ENCODE data around the gene PDE1C.
"Not testable (repeated sequence)": the region's sequence is repeated elsewhere in the genome, so short reads cannot be mapped to it uniquely, and the experiment has no call there.

Gene PDE1C

DNA sequence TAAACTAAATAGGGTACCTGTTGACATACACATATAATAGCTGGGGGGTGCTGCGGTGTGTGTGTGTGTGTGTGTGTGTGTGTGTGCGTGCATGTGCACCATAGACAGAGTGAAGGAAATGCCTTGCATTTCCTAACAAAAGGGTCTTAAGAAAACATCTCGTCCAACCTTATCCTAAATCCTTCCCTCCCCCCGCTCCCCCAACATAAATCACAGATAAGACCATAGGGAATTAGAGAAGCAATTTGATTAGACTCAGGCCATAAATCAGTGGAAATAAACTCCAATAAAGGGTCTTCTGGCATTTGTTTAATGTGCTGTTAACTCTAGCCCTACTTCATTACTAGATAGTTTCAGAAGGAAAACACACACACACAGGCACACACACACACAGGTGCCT lies 234.7 kb downstream of the PDE1C start:
- TF ChIP-seq ZNF384 (IDR thresholded peaks at IDR 0.05) (no peak), ELF4 (IDR thresholded peaks at IDR 0.05) (no peak)
- CTCF ChIA-PET: no interaction called here
- POLR2A ChIA-PET: no interaction called here

DNA sequence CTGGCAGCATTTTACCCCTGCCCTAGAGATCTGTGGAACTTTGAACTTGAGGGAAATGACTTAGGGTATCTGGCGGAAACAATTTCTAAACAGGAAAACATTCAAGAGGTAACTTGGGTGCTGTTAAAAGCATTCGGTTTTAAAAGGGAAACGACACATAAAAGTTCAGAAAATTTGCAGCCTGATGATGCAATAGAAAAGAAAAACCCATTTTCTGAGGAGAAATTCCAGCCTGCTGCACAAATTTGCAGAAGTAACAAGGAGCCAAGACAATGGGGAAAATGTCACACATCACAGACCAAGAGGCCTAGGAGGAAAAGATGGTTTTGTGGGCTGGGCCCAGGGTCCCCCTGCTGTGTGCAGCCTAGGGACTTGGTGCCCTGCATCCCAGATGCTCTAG lies 236.6 kb downstream of the PDE1C start:
- POLR2A ChIA-PET: not testable (repeated sequence)

More for the DNA sequence above, 234.7 kb downstream of the PDE1C start:
- no peak for DNase-seq (ENCODE audit: extremely low spot score)

DNA sequence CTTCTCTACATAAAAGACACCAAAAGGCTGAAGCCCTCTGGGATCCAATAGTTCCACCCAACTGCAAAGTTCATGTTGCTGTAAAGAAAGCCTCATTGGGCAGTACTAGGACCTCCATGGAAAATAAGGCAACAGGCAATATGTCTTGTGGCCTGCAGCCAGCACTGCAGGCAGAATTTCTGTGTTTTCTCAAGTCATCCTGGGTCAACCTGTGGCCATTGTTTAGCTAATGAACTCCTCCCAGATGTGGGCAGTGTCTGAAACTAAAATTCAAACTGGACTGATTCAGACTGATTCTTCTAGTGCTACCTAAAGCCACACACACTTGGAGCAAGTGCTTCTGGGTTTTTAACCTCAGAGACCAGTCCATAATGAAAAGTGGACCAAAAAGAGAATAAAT lies 241.7 kb downstream of the PDE1C start:
- no peak for TF ChIP-seq L3MBTL2 (conservative IDR thresholded peaks at IDR 0.05)
- TF ChIP-seq LEF1 (IDR thresholded peaks at IDR 0.05; ENCODE audit: borderline replicate concordance): no peak
- TF ChIP-seq ELF4 (IDR thresholded peaks at IDR 0.05): no peak
- TF ChIP-seq ZNF384 (IDR thresholded peaks at IDR 0.05): no peak
- no peak for TF ChIP-seq HDGF (IDR thresholded peaks at IDR 0.05; ENCODE audit: borderline replicate concordance)
- no peak for TF ChIP-seq ARNT (IDR thresholded peaks at IDR 0.05)
- no peak for TF ChIP-seq CTBP1 (IDR thresholded peaks at IDR 0.05; ENCODE audit: borderline replicate concordance)
- TF ChIP-seq BHLHE40 (IDR thresholded peaks at IDR 0.05; ENCODE audit: borderline replicate concordance): no peak
- TF ChIP-seq NFRKB (IDR thresholded peaks at IDR 0.05): no peak
- no peak for TF ChIP-seq FOXK2 (IDR thresholded peaks at IDR 0.05)
- no peak for DNase-seq (ENCODE audit: extremely low spot score)
- ChIA-PET POLR2A (no interaction called here), CTCF (no interaction called here)

More for the DNA sequence above, 236.6 kb downstream of the PDE1C start:
- DNase-seq (ENCODE audit: extremely low spot score); CTCF ChIA-PET: not testable (repeated sequence)

DNA sequence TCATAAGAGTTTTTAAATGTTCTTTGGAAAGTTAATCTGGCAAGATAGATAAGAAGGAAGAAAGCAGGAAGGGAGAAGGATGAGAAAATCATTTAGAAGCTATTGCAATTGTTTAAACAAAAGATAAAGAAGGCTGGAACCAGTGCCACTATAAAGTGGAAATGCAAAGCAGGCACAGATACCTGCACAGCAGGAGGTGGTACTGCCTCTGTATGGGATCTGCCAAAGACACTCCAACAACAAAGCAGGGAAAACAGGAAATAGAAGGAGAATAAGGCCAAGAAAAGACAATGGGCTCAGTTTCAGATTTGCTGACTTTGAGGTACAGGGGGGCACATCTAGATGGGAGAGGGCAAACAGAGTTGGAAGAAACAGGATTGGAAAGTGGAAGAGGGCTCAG lies 244.6 kb downstream of the PDE1C start:
- CTCF ChIA-PET: no interaction called here
- POLR2A ChIA-PET: no interaction called here
- no peak for DNase-seq (ENCODE audit: extremely low spot score)
- TF ChIP-seq BHLHE40 (IDR thresholded peaks at IDR 0.05; ENCODE audit: borderline replicate concordance) (no peak), ELF4 (IDR thresholded peaks at IDR 0.05) (no peak), NFRKB (IDR thresholded peaks at IDR 0.05) (no peak), SUZ12 (IDR thresholded peaks at IDR 0.05) (no peak), LEF1 (IDR thresholded peaks at IDR 0.05; ENCODE audit: borderline replicate concordance) (no peak), ARNT (IDR thresholded peaks at IDR 0.05) (no peak), SP1 (IDR thresholded peaks at IDR 0.05) (no peak), HDGF (IDR thresholded peaks at IDR 0.05; ENCODE audit: borderline replicate concordance) (no peak), FOXM1 (IDR thresholded peaks at IDR 0.05; ENCODE audit: borderline replicate concordance) (no peak), FOXA1 (IDR thresholded peaks at IDR 0.05) (no peak), ZNF384 (IDR thresholded peaks at IDR 0.05) (no peak)
- TF ChIP-seq, protein P1, sequence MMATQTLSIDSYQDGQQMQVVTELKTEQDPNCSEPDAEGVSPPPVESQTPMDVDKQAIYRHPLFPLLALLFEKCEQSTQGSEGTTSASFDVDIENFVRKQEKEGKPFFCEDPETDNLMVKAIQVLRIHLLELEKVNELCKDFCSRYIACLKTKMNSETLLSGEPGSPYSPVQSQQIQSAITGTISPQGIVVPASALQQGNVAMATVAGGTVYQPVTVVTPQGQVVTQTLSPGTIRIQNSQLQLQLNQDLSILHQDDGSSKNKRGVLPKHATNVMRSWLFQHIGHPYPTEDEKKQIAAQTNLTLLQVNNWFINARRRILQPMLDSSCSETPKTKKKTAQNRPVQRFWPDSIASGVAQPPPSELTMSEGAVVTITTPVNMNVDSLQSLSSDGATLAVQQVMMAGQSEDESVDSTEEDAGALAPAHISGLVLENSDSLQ (IDR thresholded peaks at IDR 0.05): no peak

DNA sequence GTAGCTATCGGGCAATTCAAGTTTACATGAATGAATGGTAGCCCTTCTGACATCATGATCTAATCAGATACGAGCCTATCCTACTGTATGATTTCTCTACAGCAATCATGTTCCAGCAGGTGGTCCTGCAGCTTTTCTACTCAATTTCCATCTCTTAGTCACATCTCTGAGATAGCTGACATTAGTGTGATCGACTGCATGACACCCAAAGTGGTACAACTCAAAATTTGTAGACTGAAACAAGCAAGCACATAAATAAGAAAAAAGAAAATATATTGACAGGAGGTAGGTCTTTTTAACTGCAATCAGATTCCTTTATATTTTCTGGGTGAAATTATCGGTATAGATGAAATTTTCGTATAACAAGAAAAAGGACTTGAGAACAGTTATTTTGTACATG lies 251.2 kb downstream of the PDE1C start:
- ChIA-PET CTCF (no interaction called here), POLR2A (interaction anchor here (0.5 kb wide), 1 partner anchor 378 kb away, joined by 3 read pairs; no protein-coding TSS in a partner anchor)
- TF ChIP-seq FOXK2 (IDR thresholded peaks at IDR 0.05) (no peak), FOXA1 (IDR thresholded peaks at IDR 0.05) (no peak), NFRKB (IDR thresholded peaks at IDR 0.05) (no peak), TARDBP (IDR thresholded peaks at IDR 0.05) (no peak), CTBP1 (IDR thresholded peaks at IDR 0.05; ENCODE audit: borderline replicate concordance) (no peak), ZNF384 (IDR thresholded peaks at IDR 0.05) (no peak), HDGF (IDR thresholded peaks at IDR 0.05; ENCODE audit: borderline replicate concordance) (no peak), FOXM1 (IDR thresholded peaks at IDR 0.05; ENCODE audit: borderline replicate concordance) (no peak)

DNA sequence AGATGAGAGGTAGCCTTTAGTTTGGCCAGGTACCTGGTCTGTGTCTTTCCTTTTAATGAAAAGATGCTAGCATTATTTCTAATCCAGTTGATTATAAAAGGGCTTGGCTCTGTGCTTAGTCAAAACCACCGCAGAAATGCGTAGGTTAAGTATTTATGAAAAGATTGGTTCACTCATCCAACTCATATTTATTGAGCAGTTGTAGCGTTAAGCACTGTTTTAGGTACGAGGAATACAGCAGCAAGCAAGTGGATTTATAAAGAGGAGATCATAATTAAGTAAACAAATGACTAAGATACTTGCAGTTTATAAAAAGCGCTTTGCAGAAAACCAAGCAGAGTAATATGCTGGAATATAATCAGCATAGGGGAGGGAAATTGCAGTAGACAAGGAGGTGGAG lies 253.4 kb downstream of the PDE1C start:
- POLR2A ChIA-PET: no interaction called here
- CTCF ChIA-PET: no interaction called here
- DNase-seq (ENCODE audit: extremely low spot score): no peak
- TF ChIP-seq NFRKB (IDR thresholded peaks at IDR 0.05) (no peak), ZNF384 (IDR thresholded peaks at IDR 0.05) (no peak), LEF1 (IDR thresholded peaks at IDR 0.05; ENCODE audit: borderline replicate concordance) (no peak), L3MBTL2 (conservative IDR thresholded peaks at IDR 0.05) (no peak), FOXM1 (IDR thresholded peaks at IDR 0.05; ENCODE audit: borderline replicate concordance) (no peak), SP1 (IDR thresholded peaks at IDR 0.05) (no peak), SUZ12 (IDR thresholded peaks at IDR 0.05) (no peak)

More for the DNA sequence above, 251.2 kb downstream of the PDE1C start:
- DNase-seq (ENCODE audit: extremely low spot score): no peak

DNA sequence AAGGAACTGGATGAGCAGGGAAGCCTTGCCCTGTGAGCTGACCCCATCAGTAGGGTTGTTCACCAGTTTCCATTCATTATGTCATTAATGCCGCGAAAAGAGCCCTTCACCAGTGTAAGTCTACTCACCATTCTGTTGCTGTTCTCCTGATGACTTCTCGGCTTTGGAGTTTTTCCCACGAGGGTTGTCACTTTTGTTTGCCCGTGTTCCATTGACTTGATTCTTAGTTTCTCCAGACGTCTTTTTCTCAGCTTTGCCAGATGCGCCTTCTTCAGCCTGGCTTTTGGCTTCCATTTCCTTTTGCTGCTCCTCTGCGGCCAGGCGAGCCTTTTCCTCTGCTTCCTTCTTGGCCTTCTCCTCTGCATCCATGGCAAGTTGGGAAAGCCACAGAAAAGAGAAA lies 254.4 kb downstream of the PDE1C start:
- DNase-seq (ENCODE audit: extremely low spot score): no peak
- ChIA-PET CTCF (no interaction called here), POLR2A (no interaction called here)
- TF ChIP-seq SUZ12 (IDR thresholded peaks at IDR 0.05) (no peak), FOXM1 (IDR thresholded peaks at IDR 0.05; ENCODE audit: borderline replicate concordance) (no peak), ZNF384 (IDR thresholded peaks at IDR 0.05) (no peak), ELF4 (IDR thresholded peaks at IDR 0.05) (no peak), ARNT (IDR thresholded peaks at IDR 0.05) (no peak), TARDBP (IDR thresholded peaks at IDR 0.05) (no peak), FOXA1 (IDR thresholded peaks at IDR 0.05) (no peak)
- TF ChIP-seq, protein P1 (IDR thresholded peaks at IDR 0.05): no peak

DNA sequence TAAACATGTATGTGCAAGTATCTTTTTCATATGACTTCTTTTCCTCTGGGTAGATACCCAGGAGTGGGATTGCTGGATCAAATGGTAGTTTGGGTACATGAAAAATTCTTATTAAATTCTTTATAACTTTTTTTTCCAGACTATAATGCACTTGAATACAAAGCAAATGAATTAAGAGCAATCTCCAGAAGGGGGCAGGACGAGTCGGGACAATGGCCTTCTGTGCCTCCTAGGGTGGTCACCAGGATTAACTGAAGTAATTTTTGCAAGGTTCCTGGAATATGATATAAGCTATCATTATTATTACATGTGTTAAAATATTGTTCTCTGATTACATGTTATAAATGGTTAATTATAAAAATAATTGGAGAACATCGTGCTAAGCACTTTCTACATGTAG lies 256.0 kb downstream of the PDE1C start:
- POLR2A ChIA-PET: no interaction called here
- CTCF ChIA-PET: interaction anchor here (1.3 kb wide), 1 partner anchor 350 kb away, joined by 4 read pairs; no protein-coding TSS in a partner anchor
- DNase-seq (ENCODE audit: extremely low spot score): peak; percentile 10
- TF ChIP-seq LEF1 (IDR thresholded peaks at IDR 0.05; ENCODE audit: borderline replicate concordance) (no peak), NFRKB (IDR thresholded peaks at IDR 0.05) (no peak), FOXK2 (IDR thresholded peaks at IDR 0.05) (no peak), ARNT (IDR thresholded peaks at IDR 0.05) (no peak), ZNF384 (IDR thresholded peaks at IDR 0.05) (no peak), CTBP1 (IDR thresholded peaks at IDR 0.05; ENCODE audit: borderline replicate concordance) (no peak), SP1 (IDR thresholded peaks at IDR 0.05) (no peak), HDGF (IDR thresholded peaks at IDR 0.05; ENCODE audit: borderline replicate concordance) (no peak), FOXM1 (IDR thresholded peaks at IDR 0.05; ENCODE audit: borderline replicate concordance) (no peak), ELF4 (IDR thresholded peaks at IDR 0.05) (no peak), BHLHE40 (IDR thresholded peaks at IDR 0.05; ENCODE audit: borderline replicate concordance) (no peak), FOXA1 (IDR thresholded peaks at IDR 0.05) (no peak)
